GM12878 (cell line): ENCODE measurements around the gene ADPGK. TPM values are rescaled to one million over a fixed set of nuclear protein-coding genes. Genes with fewer than 3 reads are reported as not detected.

Experiments
- ATAC-seq: fragments of 200-7000 bp; cut with Tn5 transposase; 3 replicates; pipeline ENCODE4 v1.9.1; 2020; ENCODE audit warnings: mild to moderate bottlenecking, moderate library complexity
- BruUV-seq: library from RNA; stranded (reverse); fragments of 400-500 nt; replicated peaks from 2 replicates; lab custom pipeline; 2021; lab: Mats Ljungman, UMichigan
- CTCF ChIA-PET: fragments of 300-600 bp; sonication (Branson Sonifier 250); formaldehyde crosslinking; extraction: SDS; loops from one replicate; lab custom pipeline; 2021; ENCODE audit warnings: inconsistent platforms; lab: Yijun Ruan, JAX
- POLR2A ChIA-PET: fragments of 350-600 bp; formaldehyde crosslinking; extraction: SDS; loops from one replicate; lab custom pipeline; 2021; ENCODE audit warnings: inconsistent platforms; lab: Charles Lee
- RAD21 ChIA-PET: fragments of 300-600 bp; sonication (Branson Sonifier 250); formaldehyde crosslinking; loops from one replicate; lab custom pipeline; 2023; ENCODE audit warnings: antibody characterized with exemption; ENCODE audit not compliant: unreplicated experiment; lab: Charles Lee
- SMC1A ChIA-PET: fragments of 300-600 bp; sonication (Branson Sonifier 250); formaldehyde crosslinking; loops from one replicate; lab custom pipeline; 2023; ENCODE audit not compliant: unreplicated experiment, uncharacterized antibody; lab: Charles Lee
- DNase-seq: peaks from one replicate; pipeline ENCODE4 v3.0.0-alpha.2; 2011; ENCODE audit warnings: low read depth, low spot score
- FAIRE-seq: peaks from 3 replicates; lab custom pipeline; 2011; peaks lifted over from hg19 to GRCh38; lab: Jason Lieb, UNC
- H2AFZ ChIP-seq: 2 replicates; pipeline ENCODE4 v1.6.0; 2011; ENCODE audit warnings: low read depth, low read length, control low read depth; ENCODE audit not compliant: control insufficient read depth
- H3K27ac ChIP-seq: 2 replicates; pipeline ENCODE4 v1.5.1; 2011; ENCODE audit warnings: control low read depth; ENCODE audit not compliant: control insufficient read depth, insufficient read depth
- H3K27me3 ChIP-seq, 2 experiments: replicated peaks in 1 of 2; 2 replicates each; pipeline versions ENCODE4 v1.6.0 to v1.6.1; 2011; ENCODE audit warnings: low read length in 1 of 2; ENCODE audit not compliant: control insufficient read depth in 2 of 2, insufficient read depth in 2 of 2
- H3K36me3 ChIP-seq, 2 experiments: 2 replicates each; pipeline ENCODE4 v1.5.1; 2011; ENCODE audit warnings: low read length in 1 of 2; ENCODE audit not compliant: control insufficient read depth in 2 of 2, insufficient read depth in 2 of 2
- H3K4me1 ChIP-seq: 2 replicates; pipeline ENCODE4 v1.6.1; 2011; ENCODE audit warnings: mild to moderate bottlenecking, low read length, moderate library complexity, mixed read lengths; ENCODE audit not compliant: control insufficient read depth, insufficient read depth
- H3K4me2 ChIP-seq: 2 replicates; pipeline ENCODE4 v1.6.0; 2011; ENCODE audit warnings: control low read depth; ENCODE audit not compliant: control insufficient read depth, insufficient read depth
- H3K4me3 ChIP-seq: fragments of 200-600 bp; sonication (generic); 2 replicates; pipeline ENCODE4 v1.5.1; 2016
- H3K79me2 ChIP-seq: 2 replicates; pipeline ENCODE4 v1.6.0; 2011; ENCODE audit warnings: low read length; ENCODE audit not compliant: control insufficient read depth, insufficient read depth
- H3K9ac ChIP-seq: 2 replicates; pipeline ENCODE4 v1.8.0; 2011; ENCODE audit warnings: low read length, control low read depth, mixed read lengths; ENCODE audit not compliant: control insufficient read depth, insufficient read depth
- H3K9me3 ChIP-seq: replicated peaks from 3 replicates; pipeline ENCODE4 v1.5.1; 2011; ENCODE audit warnings: mild to moderate bottlenecking, low read length; ENCODE audit not compliant: control insufficient read depth, insufficient read depth
- H4K20me1 ChIP-seq: 2 replicates; pipeline ENCODE4 v1.6.0; 2011; ENCODE audit not compliant: control insufficient read depth, insufficient read depth
- ATF3 ChIP-seq: IDR thresholded peaks from 2 replicates; pipeline ENCODE4 v1.6.1; 2011; ENCODE audit warnings: low read depth, mild to moderate bottlenecking, low read length, moderate library complexity, borderline replicate concordance; ENCODE audit errors: extremely low read depth
- BMI1 ChIP-seq: fragments of 450-650 bp; IDR thresholded peaks from 2 replicates; pipeline ENCODE4 v1.6.1; 2016; ENCODE audit warnings: mild to moderate bottlenecking, moderate library complexity, borderline replicate concordance
- CTCF ChIP-seq, 3 experiments: IDR thresholded peaks in 2 of 3; conservative IDR thresholded peaks in 1 of 3; 2 replicates each; pipeline ENCODE4 v1.5.1; 2011; ENCODE audit warnings: low read depth in 3 of 3, low read length in 3 of 3, mild to moderate bottlenecking in 3 of 3, control low read depth in 2 of 3, moderate library complexity in 2 of 3, inconsistent platforms in 1 of 3, mixed read lengths in 1 of 3; ENCODE audit not compliant: control insufficient read depth in 2 of 3, insufficient read depth in 1 of 3; ENCODE audit errors: extremely low read depth in 1 of 3
- E2F8 ChIP-seq: fragments of 450-650 bp; IDR thresholded peaks from 2 replicates; pipeline ENCODE4 v1.6.1; 2018; ENCODE audit warnings: mild to moderate bottlenecking, low read depth, moderate library complexity; ENCODE audit not compliant: partially characterized antibody
- E4F1 ChIP-seq: fragments of 450-650 bp; IDR thresholded peaks from 2 replicates; pipeline ENCODE4 v1.6.1; 2018; ENCODE audit warnings: borderline replicate concordance, mild to moderate bottlenecking; ENCODE audit not compliant: partially characterized antibody
- EGR1 ChIP-seq, 2 experiments: IDR thresholded peaks; 1 replicate in 1 of 2; 2 replicates in 1 of 2; pipeline ENCODE4 v1.6.1; 2011 to 2012; ENCODE audit warnings: low read depth in 2 of 2, low read length in 2 of 2, borderline replicate concordance in 1 of 2, mild to moderate bottlenecking in 1 of 2, moderate library complexity in 1 of 2
- FOXK2 ChIP-seq: fragments of 450-650 bp; IDR thresholded peaks from 2 replicates; pipeline ENCODE4 v1.6.1; 2017; ENCODE audit warnings: mild to moderate bottlenecking, moderate library complexity
- GABPA ChIP-seq: IDR thresholded peaks from 2 replicates; pipeline ENCODE4 v1.6.1; 2014; ENCODE audit warnings: antibody characterized with exemption, low read depth, mild to moderate bottlenecking, inconsistent platforms
- HCFC1 ChIP-seq: fragments of 150-350 bp; IDR thresholded peaks from 2 replicates; pipeline ENCODE4 v1.6.1; 2014; ENCODE audit warnings: low read length
- KDM1A ChIP-seq: fragments of 200-600 bp; sonication (generic); IDR thresholded peaks from 2 replicates; pipeline ENCODE4 v1.6.1; 2016; ENCODE audit warnings: borderline replicate concordance
- RELA ChIP-seq: fragments of 450-650 bp; IDR thresholded peaks from 2 replicates; pipeline ENCODE4 v1.8.0; 2014; ENCODE audit warnings: borderline replicate concordance; ENCODE audit not compliant: partially characterized antibody
- SIN3A ChIP-seq: IDR thresholded peaks from 2 replicates; pipeline ENCODE4 v1.6.1; 2012; ENCODE audit warnings: low read depth, low read length, improper control_type of control experiment
- ZNF207 ChIP-seq: fragments of 450-650 bp; IDR thresholded peaks from 2 replicates; pipeline ENCODE4 v1.6.1; 2014; ENCODE audit warnings: antibody characterized with exemption, mild to moderate bottlenecking, borderline replicate concordance
- ZNF217 ChIP-seq: fragments of 450-650 bp; IDR thresholded peaks from 2 replicates; pipeline ENCODE4 v1.6.1; 2017; ENCODE audit warnings: antibody characterized with exemption, mild to moderate bottlenecking
- WGBS: methylation state at CpG from one replicate; pipeline ENCODE4 v1.1.6; 2016; ENCODE audit warnings: low lambda C conversion rate; ENCODE audit not compliant: insufficient replicate concordance, insufficient coverage; ENCODE audit errors: missing lambda C conversion rate; 5-methylcytosine and 5-hydroxymethylcytosine counted together
- in situ Hi-C: fragments of 300-500 bp; cut with MboI; formaldehyde crosslinking; loops from 9 replicates; pipeline ENCODE4 v1.14.3; 2018; ENCODE audit warnings: mixed read lengths
- intact Hi-C: fragments of 100-400 bp; cut with micrococcal nuclease; formaldehyde crosslinking; loops from one replicate; pipeline ENCODE4 v1.14.2; 2022; ENCODE audit not compliant: unreplicated experiment
- polyA plus RNA-seq, 11 experiments: library from polyadenylated mRNA; depleted of rRNA in 4 of 11; unstranded in 6 of 11; stranded (reverse) in 5 of 11; fragments of >200 nt; fragmentation: Nextera tagmentation in 4 of 11; fragmentation: Illumina TruSeq in 1 of 11; extraction: Ambion mirVana in 4 of 11; extraction: Trizol in 1 of 11; gene quantifications; 1 replicate in 1 of 11; 2 replicates in 10 of 11; pipeline versions ENCODE4 v1.2.1 to v1.2.3, GENCODE V29; 2011 to 2016; ENCODE audit warnings: inconsistent platforms in 2 of 11, missing spikeins in 2 of 11, low read depth in 1 of 11
- total RNA-seq, 4 experiments: library from RNA; depleted of rRNA in 3 of 4; stranded (reverse); fragments of >200 nt in 3 of 4; fragmentation: Illumina TruSeq in 1 of 4; extraction: Trizol in 1 of 4; gene quantifications; 2 replicates each; pipeline versions ENCODE4 v1.2.1 to v1.2.3, GENCODE V29; 2013 to 2021

The ADPGK gene
- total and polyA plus RNA-seq, 10 of the 15 experiments (the other 5 are each of a cell fraction or from before 2014, with no cell fraction given) = 13.8 to 146 (median 56.7) TPM

GRCh38 chr15:72766025-72766424 is 17.5 kb downstream of the ADPGK start:
- FAIRE-seq = no peak
- in situ Hi-C loops (no loop called here), intact Hi-C loops (no loop called here)
- Histone ChIP-seq H3K9ac (no peak overlapping the region), H3K9me3 (peaks cover 10% of the 10 kb centered on the region), H3K4me2 (no peak overlapping the region), H2AFZ (no peak overlapping the region), H3K36me3 (peaks cover 6 to 46% of the 10 kb centered on the region in 2 experiments), H3K4me1 (no peaks in the 10 kb centered on the region), H3K27me3 (no peaks in the 10 kb centered on the region), H4K20me1 (no peaks in the 10 kb centered on the region), H3K79me2 (peaks cover 5% of the 10 kb centered on the region), H3K4me3 (no peak overlapping the region), H3K27ac (no peak overlapping the region)
- CTCF ChIA-PET = interaction anchor here (1.1 to 2.5 kb wide), 3 partner anchors 14 to 44 kb away, joined by 3 to 7 read pairs (median 4); no protein-coding TSS in a partner anchor
- no peak for ATAC-seq
- no peak for DNase-seq
- WGBS = 100% methylated on average over 2 of the region's 2 CpGs
- RAD21 ChIA-PET = no interaction called here
- POLR2A ChIA-PET = no interaction called here
- no TSS peak for BruUV-seq
- SMC1A ChIA-PET = interaction anchor here (0.6 to 1.1 kb wide), 2 partner anchors 15 to 23 kb away, joined by 3 to 4 read pairs; no protein-coding TSS in a partner anchor
- TF ChIP-seq E4F1 = no peak
- TF ChIP-seq EGR1 (IDR thresholded peaks at IDR 0.05; ENCODE audit: borderline replicate concordance in 1 of 2, low read depth in 2 of 2, low read length in 2 of 2) = no peak
- TF ChIP-seq BMI1 = no peak
- no peak for TF ChIP-seq ZNF217
- TF ChIP-seq E2F8 = no peak
- no peak for TF ChIP-seq GABPA
- no peak for TF ChIP-seq CTCF (IDR thresholded peaks at IDR 0.05 in 2 of 3, conservative IDR thresholded peaks at IDR 0.05 in 1 of 3; ENCODE audit: control insufficient read depth in 2 of 3, extremely low read depth in 1 of 3, insufficient read depth in 1 of 3, low read depth in 3 of 3, low read length in 3 of 3)
- no peak for TF ChIP-seq FOXK2
- no peak for TF ChIP-seq KDM1A
- TF ChIP-seq HCFC1 = no peak
- TF ChIP-seq ATF3 = no peak
- no peak for TF ChIP-seq SIN3A
- TF ChIP-seq ZNF207 = no peak
- no peak for TF ChIP-seq RELA
